GM18907 (cell line): ENCODE measurements around the gene CEACAM21.
"Not testable (repeated sequence)": the region's sequence is repeated elsewhere in the genome, so short reads cannot be mapped to it uniquely, and the experiment has no call there.

Experiments used
- ATAC-seq: cut with Tn5 transposase; IDR thresholded peaks from one replicate; pipeline ENCODE4 v1.9.1; 2021; ENCODE audit warnings: mild to moderate bottlenecking, moderate library complexity; ENCODE audit not compliant: unreplicated experiment

CEACAM21 gene

GRCh38 chr19:41548954-41549688 is 26.8 kb upstream of the CEACAM21 start:
- ATAC-seq, result no peak

DNA sequence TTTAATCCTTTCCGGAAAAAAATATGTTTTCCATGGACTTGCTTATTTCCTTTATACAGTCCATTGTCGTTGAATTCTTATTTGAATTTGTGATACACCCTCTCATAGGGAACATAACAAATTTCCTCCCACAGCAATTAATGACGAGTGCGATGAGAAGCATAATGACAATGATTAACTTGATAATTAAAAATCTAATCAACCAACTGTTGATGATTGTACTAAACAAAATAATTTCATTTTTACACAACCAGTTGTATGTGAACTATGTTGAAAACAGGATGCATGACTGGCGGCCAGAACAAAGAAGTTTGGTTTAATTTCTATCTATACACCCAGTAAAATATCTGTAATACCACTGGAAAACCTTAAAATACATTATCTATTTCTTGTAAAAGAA is 26.1 kb upstream of the CEACAM21 start:
- no peak for ATAC-seq

DNA sequence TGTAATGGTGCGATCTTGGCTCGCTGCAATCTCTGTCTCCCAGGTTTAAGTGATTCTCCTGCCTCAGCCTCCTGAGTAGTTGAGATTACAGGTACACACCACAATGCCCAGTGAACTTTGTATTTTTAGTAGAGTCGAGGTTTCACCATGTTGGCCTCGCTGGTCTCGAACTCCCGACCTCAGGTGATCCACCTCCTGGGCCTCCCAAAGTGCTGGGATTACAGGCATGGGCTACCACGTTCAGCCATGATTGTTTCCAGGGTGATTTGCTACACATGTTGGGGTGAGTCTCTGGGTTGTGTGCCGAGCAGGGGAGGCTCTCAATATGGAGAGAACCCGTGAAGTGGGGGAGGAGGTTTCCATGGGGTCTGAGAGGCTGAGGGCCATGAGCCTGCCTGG is 24.8 kb upstream of the CEACAM21 start:
- no peak for ATAC-seq

GRCh38 chr19:41551711-41552110 is 24.3 kb upstream of the CEACAM21 start:
- ATAC-seq, result no peak

DNA sequence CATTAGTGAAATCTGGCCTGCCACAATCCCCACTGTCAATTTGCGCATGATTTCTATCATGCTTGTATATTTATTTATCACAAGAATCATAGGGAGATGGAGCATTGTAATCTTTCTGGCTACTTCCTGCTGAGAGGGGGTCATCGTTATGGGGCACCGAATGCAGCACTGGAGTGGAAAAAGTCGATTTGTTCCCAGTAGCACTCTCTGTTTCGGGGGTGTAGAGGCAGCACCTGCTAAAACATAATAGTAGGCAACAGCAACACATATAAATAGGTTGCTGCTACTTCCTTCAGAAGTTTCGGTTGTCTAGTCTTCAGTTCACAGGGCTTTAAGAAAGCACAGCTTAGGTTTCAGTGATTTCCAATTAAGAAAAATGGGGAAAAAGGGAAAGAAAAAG is 23.4 kb upstream of the CEACAM21 start:
- ATAC-seq, result peak; percentile 42

GRCh38 chr19:41553804-41554203 is 22.2 kb upstream of the CEACAM21 start:
- no peak for ATAC-seq

DNA sequence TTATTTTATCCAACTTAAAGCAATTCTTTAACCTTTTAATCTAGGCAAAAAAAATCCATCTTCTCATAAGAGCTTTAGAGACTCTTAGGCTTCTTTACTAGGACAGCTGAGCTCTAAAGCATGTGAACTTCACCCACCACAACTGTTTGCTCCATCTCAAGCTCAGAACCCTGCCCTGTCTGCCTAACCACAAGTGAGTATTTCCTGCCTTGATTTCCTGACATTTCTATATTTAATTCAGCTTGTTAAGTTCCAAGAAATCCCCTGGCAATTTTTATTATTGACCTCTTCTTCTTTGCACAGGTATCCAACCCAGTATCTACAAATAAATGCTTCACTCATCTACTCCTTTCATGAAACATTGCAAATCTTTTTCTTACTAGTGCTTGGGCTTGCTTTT is 21.1 kb upstream of the CEACAM21 start:
- no peak for ATAC-seq

GRCh38 chr19:41555748-41556147 is 20.2 kb upstream of the CEACAM21 start:
- ATAC-seq, result no peak

GRCh38 chr19:41563854-41564514 is 12.0 kb upstream of the CEACAM21 start:
- ATAC-seq, result no peak

DNA sequence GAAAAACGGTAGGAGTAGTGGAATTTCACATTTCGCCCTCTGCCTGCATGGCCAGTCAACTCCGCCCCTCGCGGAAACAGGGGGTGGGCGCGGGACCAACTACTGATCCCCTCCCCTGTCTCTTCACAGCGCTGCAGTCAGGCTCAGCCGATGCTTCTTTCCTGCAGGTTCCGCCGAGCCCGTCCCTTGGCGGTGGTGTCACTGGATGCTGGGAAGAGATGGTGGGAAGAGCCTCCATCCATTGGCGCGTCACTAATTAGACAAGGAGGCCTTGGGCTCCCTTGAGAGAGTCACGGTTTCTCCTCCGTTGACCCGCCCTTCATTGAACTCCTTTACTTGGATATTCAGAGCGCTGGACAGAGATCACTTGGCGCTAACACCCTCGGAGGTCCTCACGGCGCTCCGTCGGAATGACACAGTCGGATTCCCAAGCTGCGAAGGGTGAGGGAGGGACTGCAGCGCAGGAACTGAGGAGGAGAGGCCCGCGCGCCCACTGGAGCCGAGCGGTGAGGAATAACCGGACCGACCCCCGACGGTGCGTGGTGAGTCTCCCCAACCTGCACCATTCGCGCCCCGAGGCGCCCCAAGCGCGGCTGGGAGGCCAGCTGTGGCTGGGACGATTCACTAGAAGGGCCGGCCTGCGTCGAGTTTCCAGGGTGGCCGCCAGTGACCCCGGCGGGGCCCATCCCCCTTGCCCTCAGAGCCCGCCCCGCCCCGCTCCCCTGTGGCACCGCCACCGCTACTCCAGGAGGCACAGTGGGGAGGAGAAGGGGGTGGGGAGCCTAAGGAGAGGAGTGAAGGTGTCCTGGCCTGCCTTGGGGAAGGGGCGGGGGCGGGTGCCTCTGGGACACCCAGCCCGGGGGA is 11.2 kb upstream of the CEACAM21 start:
- no peak for ATAC-seq

GRCh38 chr19:41565379-41565720 is 10.6 kb upstream of the CEACAM21 start:
- no peak for ATAC-seq

DNA sequence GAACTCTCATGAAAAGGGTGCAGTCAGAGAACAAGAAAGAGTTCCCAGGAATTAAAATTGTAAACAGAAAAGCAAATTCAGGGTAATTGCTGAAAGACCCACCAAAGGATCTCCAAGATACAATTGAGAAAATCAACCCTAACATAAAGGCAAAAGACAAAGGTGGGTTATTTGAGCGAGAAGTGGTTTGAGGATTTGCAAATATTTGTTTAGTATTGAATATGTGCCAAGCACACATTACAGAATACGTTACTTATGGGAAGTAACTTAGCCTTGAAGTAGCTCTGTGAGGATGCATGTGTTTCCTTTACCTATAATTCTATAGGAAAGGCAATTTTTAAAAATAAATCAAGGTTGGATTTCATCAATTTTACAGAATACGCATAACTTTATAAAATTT is 10.0 kb upstream of the CEACAM21 start:
- no peak for ATAC-seq

DNA sequence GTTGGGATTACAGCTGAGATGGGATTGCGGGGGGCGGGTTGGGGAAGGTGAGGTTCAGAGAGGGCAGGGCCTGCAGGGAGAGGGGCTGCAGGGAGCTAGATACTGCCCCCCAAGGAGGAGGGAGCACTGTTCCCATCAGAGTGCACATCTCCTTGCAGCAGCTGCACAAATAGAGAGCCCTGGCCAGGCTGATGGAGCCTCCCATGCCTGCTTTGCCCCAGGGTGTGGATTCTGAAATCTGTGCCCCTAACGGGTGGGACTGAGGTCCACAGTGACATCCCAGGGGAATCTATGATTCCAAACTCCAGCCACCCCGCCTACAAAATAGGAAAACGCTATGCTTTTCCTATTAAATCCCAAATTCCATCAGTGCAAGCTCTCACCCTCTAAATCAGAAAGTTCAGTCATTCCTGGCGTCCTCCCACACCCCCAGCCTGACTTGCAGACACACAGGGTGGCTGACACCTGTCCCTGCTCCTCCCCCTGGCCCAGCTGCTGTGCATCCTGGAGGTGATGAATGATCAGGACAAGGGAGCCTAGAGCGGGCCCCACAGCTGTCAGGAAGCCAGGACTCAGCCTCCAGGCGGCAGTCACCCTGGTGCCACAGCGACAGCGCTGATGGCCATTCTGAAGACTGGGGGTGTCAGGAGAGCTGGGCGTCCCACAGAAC is 6.3 kb upstream of the CEACAM21 start:
- ATAC-seq, result no peak

DNA sequence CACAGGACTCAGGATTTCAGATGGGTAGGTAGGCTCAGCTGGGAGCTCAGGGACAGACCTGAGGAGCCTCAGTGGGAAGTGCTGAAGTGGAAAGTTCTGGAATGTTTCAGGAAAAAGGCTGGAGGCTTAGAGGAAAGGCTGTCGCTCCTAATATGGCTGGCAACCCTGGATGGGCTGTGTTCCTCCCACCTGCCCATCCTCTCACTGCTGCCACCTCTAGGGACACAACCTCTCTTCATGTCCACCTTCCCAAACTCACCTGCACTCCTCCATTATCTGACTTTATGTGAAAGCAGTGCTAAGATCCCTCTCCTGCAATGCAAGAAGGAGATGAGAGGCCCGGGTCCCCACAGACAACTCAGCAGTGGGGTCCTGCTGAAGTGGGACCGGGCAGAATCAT is 5.8 kb upstream of the CEACAM21 start:
- no peak for ATAC-seq

- ATAC-seq, result no peak
Measured at GRCh38 chr19:41570639-41571112, 5.3 kb upstream of the CEACAM21 start.

DNA sequence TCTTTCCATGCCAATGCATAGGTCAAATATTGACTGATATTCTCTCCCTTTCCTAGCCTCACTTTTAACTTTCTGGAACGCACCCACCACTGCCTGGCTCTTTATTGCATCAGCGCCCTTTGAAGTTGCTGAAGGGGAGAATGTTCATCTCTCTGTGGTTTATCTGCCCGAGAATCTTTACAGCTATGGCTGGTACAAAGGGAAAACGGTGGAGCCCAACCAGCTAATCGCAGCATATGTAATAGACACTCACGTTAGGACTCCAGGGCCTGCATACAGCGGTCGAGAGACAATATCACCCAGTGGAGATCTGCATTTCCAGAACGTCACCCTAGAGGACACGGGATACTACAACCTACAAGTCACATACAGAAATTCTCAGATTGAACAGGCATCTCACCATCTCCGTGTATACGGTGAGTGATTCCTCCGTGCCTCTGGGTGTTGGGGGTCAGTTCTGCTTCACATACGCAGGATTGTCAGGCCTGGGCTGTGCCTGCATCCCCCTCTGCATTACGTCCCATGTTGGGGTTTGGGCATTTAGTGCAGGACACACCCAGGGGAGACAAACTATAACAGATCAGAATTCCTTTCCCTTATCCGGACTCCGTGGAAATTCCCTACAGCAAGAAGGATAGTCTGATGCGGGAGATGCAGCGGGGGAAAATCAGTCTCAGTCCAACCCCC is 1.3 kb downstream of the CEACAM21 start:
- no peak for ATAC-seq

DNA sequence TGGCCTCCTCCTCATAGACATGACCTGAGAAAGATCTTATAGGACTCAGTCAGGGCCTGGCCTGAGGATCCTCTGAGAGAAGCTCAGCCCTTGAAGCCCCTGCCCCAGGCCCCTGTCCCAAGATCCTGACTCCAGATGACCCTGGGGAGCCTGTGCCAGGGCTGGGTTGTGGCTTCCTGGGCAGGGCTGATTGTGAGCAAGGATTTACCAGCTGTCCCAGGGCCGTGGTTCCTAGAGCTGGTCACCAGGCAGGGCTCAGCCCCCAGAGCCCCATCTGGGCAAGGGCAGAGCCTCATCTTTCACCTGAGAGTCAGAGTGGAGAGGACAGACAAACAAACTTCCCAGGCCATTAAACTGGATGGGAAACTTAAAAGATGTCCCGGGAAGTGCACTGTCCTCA is 1.9 kb downstream of the CEACAM21 start:
- no peak for ATAC-seq

- ATAC-seq, result no peak
Measured at GRCh38 chr19:41578886-41579285, 2.9 kb downstream of the CEACAM21 start.

GRCh38 chr19:41581068-41581467 is 5.1 kb downstream of the CEACAM21 start:
- ATAC-seq, result not testable (repeated sequence)

GRCh38 chr19:41582577-41583182 is 6.7 kb downstream of the CEACAM21 start:
- ATAC-seq, result not testable (repeated sequence)
